GM10266 (cell line): ENCODE data around the gene PDE4D.
"Not testable (repeated sequence)": the region's sequence is repeated elsewhere in the genome, so short reads cannot be mapped to it uniquely, and the experiment has no call there.

ENCODE experiments used
- DNase-seq: peaks from one replicate; pipeline ENCODE4 v3.0.0; 2012; ENCODE audit errors: extremely low spot score
- TF ChIP-seq, protein P1 (sequence below): IDR thresholded peaks from 2 replicates; pipeline ENCODE4 v1.5.1; 2012; ENCODE audit warnings: mild to moderate bottlenecking, low read depth; ENCODE audit not compliant: control insufficient read depth, insufficient read depth; ENCODE audit errors: missing control alignments

Gene PDE4D

DNA sequence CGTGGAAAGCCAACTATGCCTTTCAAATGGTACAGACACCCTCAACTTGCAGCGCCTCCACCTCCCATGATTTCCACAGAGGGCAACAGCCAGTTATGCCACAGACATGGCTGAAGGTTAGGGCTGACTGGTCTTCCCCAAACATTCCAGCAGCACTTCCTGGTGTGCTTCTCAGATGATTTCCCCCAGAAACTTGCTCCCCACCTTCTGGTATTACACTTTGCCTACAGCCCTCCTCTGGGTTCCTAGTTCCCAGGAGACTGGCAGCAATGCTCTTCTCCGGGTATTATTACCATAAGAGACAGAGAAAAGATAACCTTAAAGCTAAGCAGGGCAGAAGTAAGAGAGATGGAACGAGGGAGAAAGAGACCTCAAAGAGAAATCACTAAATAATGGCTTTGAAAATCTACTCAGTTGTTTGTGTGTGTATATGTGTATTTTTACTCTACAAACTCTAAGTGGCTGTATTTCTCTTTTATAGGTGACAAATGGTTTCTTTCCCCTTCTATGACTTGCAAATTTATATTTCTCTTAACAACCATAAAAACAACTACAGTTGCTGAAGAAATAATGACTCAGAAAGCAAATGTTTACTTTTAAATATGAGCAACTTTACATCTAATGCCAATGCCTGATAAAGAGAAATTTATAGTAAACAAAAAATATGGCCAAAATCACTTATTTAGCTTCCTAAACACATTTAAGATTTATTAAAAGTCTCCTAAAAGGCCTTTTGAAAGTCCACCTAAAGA is 133.8 kb downstream of the PDE4D start:
- no peak for DNase-seq

DNA sequence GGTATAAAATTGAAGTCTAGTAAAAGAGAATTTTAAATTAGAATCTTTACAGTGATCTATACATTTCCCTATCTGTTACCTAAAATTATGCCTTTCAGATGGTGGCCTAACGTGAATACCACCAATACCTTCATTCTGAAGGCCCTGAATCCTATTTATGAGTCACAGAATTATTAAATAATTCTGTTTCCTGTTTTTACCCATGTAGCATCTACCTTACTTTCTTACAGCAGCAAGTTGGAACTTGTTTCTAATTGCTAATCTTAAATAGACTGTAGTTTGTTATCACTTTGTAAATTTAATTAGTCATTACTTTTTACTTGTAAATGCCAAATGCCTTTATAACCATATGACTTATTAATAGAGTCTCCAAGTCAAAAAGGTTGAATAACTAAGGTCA is 135.0 kb downstream of the PDE4D start:
- DNase-seq: no peak
- TF ChIP-seq, protein P1, sequence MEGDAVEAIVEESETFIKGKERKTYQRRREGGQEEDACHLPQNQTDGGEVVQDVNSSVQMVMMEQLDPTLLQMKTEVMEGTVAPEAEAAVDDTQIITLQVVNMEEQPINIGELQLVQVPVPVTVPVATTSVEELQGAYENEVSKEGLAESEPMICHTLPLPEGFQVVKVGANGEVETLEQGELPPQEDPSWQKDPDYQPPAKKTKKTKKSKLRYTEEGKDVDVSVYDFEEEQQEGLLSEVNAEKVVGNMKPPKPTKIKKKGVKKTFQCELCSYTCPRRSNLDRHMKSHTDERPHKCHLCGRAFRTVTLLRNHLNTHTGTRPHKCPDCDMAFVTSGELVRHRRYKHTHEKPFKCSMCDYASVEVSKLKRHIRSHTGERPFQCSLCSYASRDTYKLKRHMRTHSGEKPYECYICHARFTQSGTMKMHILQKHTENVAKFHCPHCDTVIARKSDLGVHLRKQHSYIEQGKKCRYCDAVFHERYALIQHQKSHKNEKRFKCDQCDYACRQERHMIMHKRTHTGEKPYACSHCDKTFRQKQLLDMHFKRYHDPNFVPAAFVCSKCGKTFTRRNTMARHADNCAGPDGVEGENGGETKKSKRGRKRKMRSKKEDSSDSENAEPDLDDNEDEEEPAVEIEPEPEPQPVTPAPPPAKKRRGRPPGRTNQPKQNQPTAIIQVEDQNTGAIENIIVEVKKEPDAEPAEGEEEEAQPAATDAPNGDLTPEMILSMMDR: no peak

More for the DNA sequence above, 133.8 kb downstream of the PDE4D start:
- TF ChIP-seq, protein P1: no peak

DNA sequence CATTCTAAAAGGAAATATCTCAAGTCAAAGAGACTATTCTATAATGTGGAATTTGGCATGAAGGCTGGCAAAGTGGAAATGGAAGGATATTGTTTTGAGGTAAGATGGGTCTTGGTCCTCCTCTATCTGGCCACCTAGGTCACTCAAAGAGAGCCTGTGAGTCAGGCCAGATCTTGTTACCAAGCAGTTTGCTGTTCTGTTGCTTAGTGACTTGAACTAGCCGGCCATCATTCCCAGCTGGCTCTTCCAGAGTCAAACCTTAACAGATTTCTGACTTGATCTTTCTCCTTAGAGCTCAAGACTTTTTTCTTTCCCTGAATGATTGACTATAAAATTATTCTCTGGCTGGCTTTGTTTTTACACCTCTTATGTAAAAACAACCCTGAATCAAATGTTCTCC is 136.1 kb downstream of the PDE4D start:
- no peak for DNase-seq
- TF ChIP-seq, protein P1: no peak

DNA sequence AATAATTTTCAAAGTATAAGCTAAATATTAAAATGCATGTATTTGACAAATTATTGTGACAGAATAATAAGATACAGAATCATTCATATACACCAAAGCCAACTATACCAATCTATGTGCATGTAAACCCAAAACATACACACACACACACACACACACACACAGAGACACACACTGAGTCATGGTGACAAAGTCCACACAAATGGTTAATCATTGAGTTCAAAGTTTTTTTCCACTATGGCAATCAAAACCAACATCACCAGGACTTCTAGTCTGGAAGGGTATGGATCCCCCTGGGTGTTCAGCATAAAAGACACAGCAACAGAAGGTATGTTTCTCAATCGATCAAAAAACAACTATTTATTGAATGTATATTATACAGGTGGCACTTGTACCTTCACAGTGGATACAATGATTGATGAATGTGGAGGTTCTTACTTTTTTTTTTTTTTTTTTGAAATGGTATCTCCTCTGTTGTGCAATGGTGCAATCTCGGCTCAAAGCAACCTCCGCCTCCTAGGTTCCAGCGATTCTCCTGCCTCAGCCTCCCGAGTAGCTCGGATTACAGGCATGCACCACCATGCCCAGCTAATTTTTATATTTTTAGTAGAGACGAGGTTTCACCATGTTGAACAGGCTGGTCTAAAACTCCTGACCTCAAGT is 137.0 kb downstream of the PDE4D start:
- no peak for DNase-seq
- TF ChIP-seq, protein P1: no peak

DNA sequence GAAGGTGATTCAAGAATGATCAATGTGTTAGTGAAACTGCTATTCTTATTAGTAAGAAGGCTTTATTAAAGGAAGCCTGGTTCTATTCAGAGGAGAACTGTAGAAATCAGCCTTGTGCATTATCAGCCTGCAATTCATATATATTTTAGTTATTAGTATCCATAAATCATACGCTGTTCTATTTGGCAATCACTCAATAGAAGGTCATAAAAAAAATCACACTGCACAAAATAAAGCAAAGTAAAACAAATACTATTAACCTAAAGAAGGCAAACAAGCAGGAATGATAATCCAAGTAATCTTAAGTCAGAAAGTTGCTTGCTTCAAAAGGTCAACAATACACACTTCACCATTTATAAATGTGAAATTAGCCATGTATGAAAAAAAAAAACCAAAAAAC is 138.1 kb downstream of the PDE4D start:
- TF ChIP-seq, protein P1: no peak
- DNase-seq: no peak

DNA sequence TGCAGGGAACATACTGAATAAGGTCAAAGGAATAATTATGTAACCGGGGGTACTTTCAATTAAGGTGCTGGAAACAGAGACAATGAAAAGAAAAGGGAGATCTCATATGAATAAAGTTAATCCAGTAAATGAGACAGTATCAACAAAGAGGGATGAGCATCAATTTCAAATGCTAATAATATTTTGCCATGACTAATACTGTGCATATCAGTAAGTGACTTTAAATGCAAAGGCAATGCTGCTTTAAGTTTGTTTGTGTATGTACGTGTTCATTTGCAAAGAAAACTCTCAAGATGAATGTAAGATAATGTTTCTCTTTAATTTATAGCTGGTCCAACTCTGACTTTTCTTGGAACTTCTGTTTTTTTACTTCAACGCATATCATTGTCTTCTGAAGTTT is 139.9 kb downstream of the PDE4D start:
- TF ChIP-seq, protein P1: no peak
- DNase-seq: no peak

DNA sequence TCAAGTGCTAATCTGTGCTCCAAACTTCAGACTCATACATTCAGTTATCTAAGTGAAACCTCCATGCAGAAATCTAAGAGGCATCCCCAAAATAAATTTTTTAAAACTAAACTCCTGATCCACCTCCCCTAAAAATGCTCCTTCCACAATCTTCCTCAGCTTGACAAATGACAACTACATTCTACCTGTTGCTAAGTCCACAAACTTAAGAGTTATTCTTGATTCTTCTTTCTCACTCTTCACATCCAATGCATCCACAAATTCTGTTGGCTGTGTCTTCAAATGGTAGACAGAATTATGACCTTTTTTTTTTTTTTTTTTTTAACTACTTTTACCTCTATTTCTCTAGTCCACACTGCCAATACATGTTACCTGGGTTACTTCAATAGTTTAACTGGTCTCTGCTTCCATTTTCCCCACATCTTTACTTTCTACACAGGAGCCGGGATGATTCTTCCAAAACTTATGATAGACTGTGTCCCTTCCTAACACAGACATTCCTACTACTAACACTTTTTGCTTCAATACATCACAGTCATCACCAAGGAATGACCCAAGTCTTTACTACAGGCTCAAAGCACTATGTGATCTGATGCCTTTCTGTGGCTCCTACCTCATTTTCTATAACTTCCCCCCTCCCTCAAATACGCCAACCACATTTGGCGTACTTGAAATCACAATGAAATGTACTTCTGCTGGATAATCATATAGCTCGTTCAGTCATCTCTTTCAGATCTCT is 143.6 kb downstream of the PDE4D start:
- TF ChIP-seq, protein P1: no peak
- no peak for DNase-seq

DNA sequence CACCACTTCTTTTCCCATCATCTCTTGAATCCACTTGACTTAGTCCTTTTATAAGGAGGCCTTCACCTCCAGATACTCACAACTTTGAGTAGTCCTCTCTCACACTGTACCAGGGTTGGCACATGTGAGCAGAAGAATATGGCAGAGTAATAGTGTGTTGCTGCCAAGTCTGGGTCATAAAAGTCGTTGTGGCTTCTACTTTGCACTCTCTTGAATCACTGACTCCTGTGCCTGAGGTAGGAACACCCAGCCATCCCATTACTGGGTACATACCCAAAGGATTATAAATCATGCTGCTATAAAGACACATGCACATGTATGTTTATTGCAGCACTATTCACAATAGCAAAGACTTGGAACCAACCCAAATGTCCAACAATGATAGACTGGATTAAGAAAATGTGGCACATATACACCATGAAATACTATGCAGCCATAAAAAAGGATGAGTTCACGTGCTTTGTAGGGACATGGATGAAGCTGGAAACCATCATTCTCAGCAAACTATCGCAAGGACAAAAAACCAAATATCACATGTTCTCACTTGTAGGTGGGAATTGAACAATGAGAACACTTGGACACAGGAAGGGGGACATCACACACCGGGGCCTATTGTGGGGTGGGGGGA is 145.4 kb downstream of the PDE4D start:
- not testable (repeated sequence) for DNase-seq
